Ascending aorta (tissue), 2 donors: ENCODE results near the gene KLF7. TPM values are rescaled to one million over a fixed set of nuclear protein-coding genes. Genes with fewer than 3 reads are reported as not detected.

ENCODE experiments used
- DNase-seq, 2 donors: peaks; one replicate each; pipeline ENCODE4 v3.0.0-alpha.2; 2019; ENCODE audit warnings: low spot score in 2 of 2
- H3K27ac ChIP-seq, 2 donors: fragments of 200-600 bp; sonication (generic); one replicate each; pipeline ENCODE4 v1.5.1; 2016 to 2017; ENCODE audit warnings: mild to moderate bottlenecking in 1 of 2
- H3K27me3 ChIP-seq: fragments of 200-600 bp; sonication (generic); one replicate; pipeline ENCODE4 v1.5.1; 2017
- H3K36me3 ChIP-seq, 2 donors: fragments of 200-600 bp; sonication (generic); one replicate each; pipeline ENCODE4 v1.5.1; 2016
- H3K4me1 ChIP-seq, 2 donors: fragments of 200-600 bp; sonication (generic); one replicate each; pipeline ENCODE4 v1.5.1; 2016 to 2017; ENCODE audit warnings: mild to moderate bottlenecking in 1 of 2
- H3K4me3 ChIP-seq, 2 donors: fragments of 200-600 bp; sonication (generic); one replicate each; pipeline ENCODE4 v1.5.1; 2016 to 2017; ENCODE audit warnings: mild to moderate bottlenecking in 1 of 2
- H3K9me3 ChIP-seq, 2 donors: fragments of 200-600 bp; sonication (generic); one replicate each; pipeline ENCODE4 v1.5.1; 2016
- intact Hi-C: fragments of 100-400 bp; cut with DNase I; formaldehyde crosslinking; loops from one replicate; pipeline ENCODE4 v1.15.1; 2023
- total RNA-seq: library from RNA; depleted of rRNA; stranded (reverse); fragments of >200 nt; gene quantifications from one replicate; pipeline ENCODE4 v1.1.0, GENCODE V29; 2016
- TF ChIP-seq, protein P1 (sequence below), 3 experiments: fragments of 200-600 bp in 2 of 3; fragments of 450-650 bp in 1 of 3; sonication (generic) in 2 of 3; IDR thresholded peaks; one replicate each; pipeline ENCODE4 v1.5.1; 2016 to 2019; ENCODE audit warnings: antibody characterized with exemption in 3 of 3, mild to moderate bottlenecking in 1 of 3, moderate library complexity in 1 of 3

KLF7 gene
- total RNA-seq, 1 donor from 2014 or later, result 17.0 TPM

DNA sequence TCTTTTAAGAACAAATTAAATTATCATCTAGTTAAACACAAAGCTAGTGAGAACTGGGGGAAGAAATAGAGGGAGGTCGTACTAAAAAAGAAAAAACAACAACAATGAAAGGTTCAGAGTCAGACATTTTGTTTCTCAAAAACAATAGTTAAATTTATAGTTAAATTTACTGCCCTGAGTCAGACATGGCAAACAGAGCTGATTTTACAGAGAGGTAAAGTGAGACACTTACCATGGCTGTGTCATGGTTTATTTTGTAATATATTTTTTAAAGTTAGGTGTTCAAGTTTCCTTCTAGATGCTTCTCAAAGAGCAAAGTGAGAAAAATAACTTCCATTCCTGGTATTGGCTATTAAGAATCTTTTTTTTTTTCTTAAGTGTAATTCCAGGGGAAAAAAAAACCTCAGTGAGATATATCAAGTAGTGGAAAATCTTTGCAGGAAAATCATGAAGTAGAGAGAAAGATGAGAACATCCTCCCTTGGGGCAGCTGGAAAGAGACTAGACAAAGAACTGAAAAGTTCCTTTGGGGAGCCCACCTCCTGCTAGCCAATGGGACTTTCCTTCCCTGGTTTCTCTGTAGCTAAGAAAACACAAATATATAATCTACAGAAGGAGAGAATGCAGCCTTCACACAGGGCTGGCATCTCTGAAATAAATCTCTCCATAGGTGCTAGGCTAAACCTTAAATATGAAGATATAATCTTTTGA is 12.3 kb downstream of the KLF7 start:
- Histone ChIP-seq H3K27me3 (no peaks in the 10 kb centered on the region), H3K27ac (peak overlapping the region; percentile 55 to 96), H3K36me3 (no peaks in the 10 kb centered on the region), H3K4me1 (peaks cover 33 to 85% of the 10 kb centered on the region in 2 donors), H3K9me3 (no peaks in the 10 kb centered on the region), H3K4me3 (peak overlapping the region in 1 of 2 donors; percentile 8)
- intact Hi-C loops, result no loop called here
- DNase-seq, result no peak
- TF ChIP-seq, protein P1, sequence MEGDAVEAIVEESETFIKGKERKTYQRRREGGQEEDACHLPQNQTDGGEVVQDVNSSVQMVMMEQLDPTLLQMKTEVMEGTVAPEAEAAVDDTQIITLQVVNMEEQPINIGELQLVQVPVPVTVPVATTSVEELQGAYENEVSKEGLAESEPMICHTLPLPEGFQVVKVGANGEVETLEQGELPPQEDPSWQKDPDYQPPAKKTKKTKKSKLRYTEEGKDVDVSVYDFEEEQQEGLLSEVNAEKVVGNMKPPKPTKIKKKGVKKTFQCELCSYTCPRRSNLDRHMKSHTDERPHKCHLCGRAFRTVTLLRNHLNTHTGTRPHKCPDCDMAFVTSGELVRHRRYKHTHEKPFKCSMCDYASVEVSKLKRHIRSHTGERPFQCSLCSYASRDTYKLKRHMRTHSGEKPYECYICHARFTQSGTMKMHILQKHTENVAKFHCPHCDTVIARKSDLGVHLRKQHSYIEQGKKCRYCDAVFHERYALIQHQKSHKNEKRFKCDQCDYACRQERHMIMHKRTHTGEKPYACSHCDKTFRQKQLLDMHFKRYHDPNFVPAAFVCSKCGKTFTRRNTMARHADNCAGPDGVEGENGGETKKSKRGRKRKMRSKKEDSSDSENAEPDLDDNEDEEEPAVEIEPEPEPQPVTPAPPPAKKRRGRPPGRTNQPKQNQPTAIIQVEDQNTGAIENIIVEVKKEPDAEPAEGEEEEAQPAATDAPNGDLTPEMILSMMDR (IDR thresholded peaks at IDR 0.05), result no peak

DNA sequence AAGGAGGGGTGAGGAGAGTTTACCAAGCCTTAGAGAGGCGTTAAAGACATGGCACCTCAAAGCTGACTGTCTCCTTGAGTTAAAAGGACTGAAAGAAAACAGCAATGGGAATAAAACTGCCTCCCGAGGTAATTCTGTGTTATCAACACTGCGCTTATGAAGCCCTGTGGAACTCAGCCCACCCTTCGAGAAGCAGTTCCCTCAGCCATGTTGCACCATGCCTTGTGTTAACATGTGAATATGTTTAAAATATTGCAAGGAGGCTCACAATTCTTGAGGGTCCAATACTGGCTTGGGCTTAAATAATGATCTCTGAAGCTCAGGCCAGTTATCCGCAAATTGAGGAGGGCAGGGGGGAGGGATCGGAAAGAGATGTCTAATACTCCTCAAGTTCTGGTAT is 14.7 kb downstream of the KLF7 start:
- peak overlapping the region in 1 of 2 donors; percentile 51 for H3K4me3 ChIP-seq
- intact Hi-C loops, result no loop called here
- no peak for DNase-seq
- peak overlapping the region; percentile 55 to 96 for H3K27ac ChIP-seq
- H3K4me1 ChIP-seq, result peaks cover 33 to 84% of the 10 kb centered on the region in 2 donors
- H3K9me3 ChIP-seq, result no peaks in the 10 kb centered on the region
- TF ChIP-seq, protein P1 (IDR thresholded peaks at IDR 0.05), result no peak
- H3K36me3 ChIP-seq, result peaks cover 0 to 3% of the 10 kb centered on the region in 2 donors
- H3K27me3 ChIP-seq, result no peaks in the 10 kb centered on the region

DNA sequence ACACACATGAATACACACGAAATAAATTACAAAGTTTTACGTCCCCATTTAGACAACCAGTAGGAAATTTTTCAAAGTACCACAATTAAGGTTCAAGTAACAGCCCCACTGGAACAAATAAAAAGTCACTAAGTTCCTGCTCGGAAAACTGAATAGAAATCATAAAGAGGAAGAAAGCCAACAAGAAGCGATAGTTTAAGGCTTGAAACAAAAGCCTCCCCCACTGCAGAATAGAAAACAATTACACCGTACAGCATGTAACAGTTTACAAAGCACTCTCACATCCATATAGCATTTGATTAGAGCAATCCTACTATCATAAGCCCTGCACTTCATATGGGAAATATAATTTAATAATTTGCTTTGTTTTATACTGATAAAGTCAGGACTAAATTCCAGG is 15.5 kb downstream of the KLF7 start:
- H3K9me3 ChIP-seq, result no peaks in the 10 kb centered on the region
- peak overlapping the region; percentile 89 to 96 for H3K27ac ChIP-seq
- peak overlapping the region; percentile 24 to 51 for H3K4me3 ChIP-seq
- TF ChIP-seq, protein P1 (IDR thresholded peaks at IDR 0.05), result no peak
- H3K36me3 ChIP-seq, result peaks cover 0 to 5% of the 10 kb centered on the region in 2 donors
- intact Hi-C loops, result no loop called here
- DNase-seq, result no peak
- H3K27me3 ChIP-seq, result no peaks in the 10 kb centered on the region
- H3K4me1 ChIP-seq, result peaks cover 33 to 80% of the 10 kb centered on the region in 2 donors

DNA sequence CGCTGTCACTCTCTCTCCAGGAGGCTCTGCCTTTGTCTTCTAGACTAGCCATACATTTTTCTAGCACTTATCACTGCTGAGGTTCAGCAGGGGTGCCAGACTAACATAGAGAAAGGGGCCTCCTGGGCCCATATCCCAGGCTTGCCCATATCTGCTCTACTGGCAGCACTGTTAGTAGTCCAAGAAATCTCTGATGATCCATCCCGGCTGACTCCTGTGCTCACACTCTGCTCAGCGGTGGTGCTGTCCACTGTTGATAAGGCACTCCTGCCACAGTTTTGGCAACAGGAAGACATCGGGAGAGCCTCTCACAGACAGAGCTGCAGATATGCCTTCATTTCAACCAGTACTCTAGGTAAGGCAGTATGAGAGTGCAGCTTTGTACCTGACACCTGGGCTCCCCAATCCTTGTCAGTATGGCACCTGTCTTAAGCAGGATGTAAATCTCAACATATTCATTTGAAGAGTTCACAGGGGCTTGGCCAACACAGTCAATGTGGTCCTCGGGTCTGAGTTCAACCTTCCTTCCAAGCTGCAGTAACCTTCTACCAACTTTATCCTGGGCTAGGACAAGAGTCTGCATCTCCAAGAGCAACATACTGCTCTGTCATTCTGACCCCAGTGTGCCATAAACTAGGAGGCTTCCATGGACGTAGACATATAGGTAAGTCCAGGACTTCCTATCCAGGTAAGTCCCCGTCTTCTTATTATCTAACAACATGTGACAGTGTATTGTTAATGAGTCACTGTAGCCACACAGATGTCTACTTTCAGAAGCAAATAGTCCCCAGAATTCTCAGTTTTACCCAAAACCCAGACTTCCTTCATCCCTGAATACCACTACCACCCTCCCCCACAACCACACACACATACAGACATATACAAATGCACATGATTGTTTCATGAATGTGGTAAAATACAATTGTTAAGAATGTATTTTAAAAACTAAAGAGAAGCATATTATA is 16.2 kb downstream of the KLF7 start:
- no peaks in the 10 kb centered on the region for H3K9me3 ChIP-seq
- H3K27me3 ChIP-seq, result no peaks in the 10 kb centered on the region
- TF ChIP-seq, protein P1 (IDR thresholded peaks at IDR 0.05), result no peak
- no peak for DNase-seq
- peaks cover 0 to 5% of the 10 kb centered on the region in 2 donors for H3K36me3 ChIP-seq
- intact Hi-C loops, result loop anchor here (2.0 kb wide), 1 partner anchor 13 kb away; no protein-coding TSS in a partner anchor
- peak overlapping the region; percentile 24 to 51 for H3K4me3 ChIP-seq
- peaks cover 29 to 80% of the 10 kb centered on the region in 2 donors for H3K4me1 ChIP-seq
- H3K27ac ChIP-seq, result peak overlapping the region; percentile 89 to 96

DNA sequence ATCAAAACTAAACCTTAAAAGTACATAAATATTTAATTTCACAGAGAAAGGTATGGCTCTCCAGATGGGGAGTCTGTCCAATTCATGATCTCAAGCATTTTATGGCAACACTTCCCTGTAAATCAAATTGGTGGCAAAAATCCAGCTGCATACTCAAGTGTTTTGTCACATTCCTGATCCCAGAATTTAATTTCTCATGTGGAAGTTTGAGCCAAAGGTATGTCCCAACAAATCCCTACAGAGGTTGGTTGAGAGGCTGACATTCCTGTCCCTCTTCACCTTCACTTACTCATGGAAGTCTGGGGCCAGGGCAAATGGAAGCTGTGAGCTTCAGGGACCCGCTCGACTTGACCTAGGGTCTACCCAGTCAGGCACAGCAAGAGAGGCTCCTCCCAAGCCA is 17.7 kb downstream of the KLF7 start:
- peak in 1 of 2 donors; percentile 75 for DNase-seq
- peaks cover 31 to 73% of the 10 kb centered on the region in 2 donors for H3K4me1 ChIP-seq

More for the DNA sequence above, 17.7 kb downstream of the KLF7 start:
- no peaks in the 10 kb centered on the region for H3K9me3 ChIP-seq
- intact Hi-C loops, result loop anchor here (2.0 kb wide), 1 partner anchor 15 kb away; no protein-coding TSS in a partner anchor
- TF ChIP-seq, protein P1 (IDR thresholded peaks at IDR 0.05), result no peak
- H3K36me3 ChIP-seq, result peaks cover 0 to 5% of the 10 kb centered on the region in 2 donors
- H3K27ac ChIP-seq, result peak overlapping the region; percentile 89 to 96
- peak overlapping the region in 1 of 2 donors; percentile 20 for H3K4me3 ChIP-seq
- H3K27me3 ChIP-seq, result no peaks in the 10 kb centered on the region
